HG03432 (cell line): ENCODE data around the gene POM121C.
"Not testable (repeated sequence)": the region's sequence is repeated elsewhere in the genome, so short reads cannot be mapped to it uniquely, and the experiment has no call there.

Experiments used
- ATAC-seq: cut with Tn5 transposase; IDR thresholded peaks from one replicate; pipeline ENCODE4 v1.9.1; 2021; ENCODE audit warnings: mild to moderate bottlenecking, moderate library complexity; ENCODE audit not compliant: unreplicated experiment

The POM121C gene

DNA sequence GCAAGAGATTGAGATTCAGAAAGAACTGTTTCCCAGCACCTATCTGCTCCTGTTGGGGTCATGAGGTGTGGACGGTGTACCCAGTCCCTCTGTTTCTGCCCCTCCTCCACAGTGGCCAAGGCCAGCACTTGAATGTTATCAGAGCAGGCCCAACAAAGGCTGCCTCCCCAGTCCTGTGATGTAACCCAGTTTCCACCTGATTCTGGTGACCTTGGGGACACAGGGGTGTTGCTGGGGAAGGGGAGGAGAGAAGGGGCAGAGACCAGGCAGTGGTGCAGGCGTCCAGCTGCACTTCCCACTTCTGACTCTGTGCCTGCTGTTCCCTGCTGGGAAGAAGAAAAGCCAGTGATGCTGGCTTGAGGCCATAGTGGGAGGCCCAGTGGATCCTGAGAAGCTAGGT, 88.2 kb downstream of the POM121C start:
- ATAC-seq: not testable (repeated sequence)

- ATAC-seq: not testable (repeated sequence)
These were observed 90.8 kb downstream of the POM121C start, which contains the start of gene TRIM73 for GRCh38 chr7:75395329-75395728. Gene TRIM73, plus strand, starts transcription at chr7:75395629. Its CDS starts 3,305 bp downstream, at chr7:75398934.

GRCh38 chr7:75393194-75393593, 92.9 kb downstream of the POM121C start:
- ATAC-seq: not testable (repeated sequence)

- ATAC-seq: not testable (repeated sequence)
These were observed 111.4 kb downstream of the POM121C start for GRCh38 chr7:75374519-75375317.

GRCh38 chr7:75374144-75374518, 112.0 kb downstream of the POM121C start:
- ATAC-seq: not testable (repeated sequence)

- ATAC-seq: not testable (repeated sequence)
These were observed 118.8 kb downstream of the POM121C start for GRCh38 chr7:75367313-75367712.
